ENCODE data around the gene COA6.
"Not testable (repeated sequence)": the region's sequence is repeated elsewhere in the genome, so short reads cannot be mapped to it uniquely, and the experiment has no call there.

COA6 gene

DNA sequence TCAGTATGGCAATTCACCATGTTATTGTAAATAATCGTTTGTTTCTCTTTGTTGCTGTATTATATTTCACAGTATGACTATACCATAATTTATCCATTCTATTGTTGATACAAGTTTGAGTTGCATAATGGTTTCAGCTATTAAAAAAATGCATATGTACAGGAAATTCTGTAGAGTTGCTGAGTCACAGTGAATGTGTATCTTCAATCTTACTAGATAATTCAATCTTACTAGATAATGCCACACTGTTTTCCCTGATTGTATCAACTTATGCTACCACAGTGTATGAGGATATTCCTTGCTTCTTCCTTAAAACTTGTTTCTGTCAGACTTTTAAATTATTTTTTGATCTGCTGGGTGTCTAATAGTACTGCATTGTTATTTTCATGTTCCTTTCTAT lies 3.5 kb upstream of the COA6 start:
- DNase-seq: no peak

GRCh38 chr1:234371414-234371813 lies 1.8 kb upstream of the COA6 start:
- no peak for DNase-seq

DNA sequence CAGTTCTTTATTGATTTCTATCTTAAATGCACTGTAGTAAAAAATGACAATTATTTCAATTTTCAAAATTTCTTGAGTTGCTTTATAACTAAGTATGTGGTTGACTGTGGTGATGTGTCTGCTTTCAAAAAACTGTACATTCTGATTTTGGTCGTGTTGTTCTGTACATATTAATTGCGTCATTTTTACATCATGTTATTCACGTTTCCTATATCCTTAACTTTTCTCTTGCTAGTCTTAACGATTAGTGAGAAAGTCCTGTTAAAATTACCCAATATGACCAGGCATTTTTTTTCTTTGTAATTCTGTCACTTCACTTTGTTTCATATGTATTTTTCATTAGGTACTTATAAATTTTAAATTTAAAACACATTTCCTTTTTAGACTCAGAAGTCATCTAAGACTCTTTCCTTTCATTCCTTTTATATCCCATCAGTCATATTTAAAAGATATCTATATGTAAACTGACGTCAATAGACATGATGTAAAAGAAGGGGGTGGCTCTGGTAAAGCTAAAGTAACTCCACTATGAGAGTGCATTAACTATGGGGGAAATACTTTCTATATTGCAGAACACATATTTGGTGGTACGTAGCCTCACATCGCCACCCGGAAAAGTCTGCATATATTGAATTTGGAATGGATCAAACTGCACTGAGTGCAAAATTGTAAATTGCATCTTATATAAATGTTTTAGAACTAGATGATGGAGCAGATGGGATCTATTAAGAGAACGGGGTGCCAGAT lies 1.1 kb upstream of the COA6 start:
- no peak for DNase-seq

DNA sequence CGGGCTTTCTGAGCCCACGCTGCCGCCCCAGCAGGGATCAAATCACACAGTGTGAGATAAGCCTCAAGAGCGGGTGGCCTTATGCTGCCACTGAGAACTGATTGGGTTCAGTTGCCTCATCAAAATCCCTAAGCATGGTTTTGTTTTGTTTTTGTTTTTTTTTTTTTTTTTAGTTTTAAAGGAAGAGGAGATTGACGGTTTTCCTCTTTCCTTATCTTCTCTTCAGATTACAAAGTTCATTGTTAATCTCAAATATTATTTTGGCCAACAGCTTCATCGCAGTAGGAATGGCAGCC lies 651 bp downstream of the COA6 start:
- no peak for DNase-seq

- no peak for DNase-seq
These were observed 2.4 kb downstream of the COA6 start for GRCh38 chr1:234375672-234376071.

DNA sequence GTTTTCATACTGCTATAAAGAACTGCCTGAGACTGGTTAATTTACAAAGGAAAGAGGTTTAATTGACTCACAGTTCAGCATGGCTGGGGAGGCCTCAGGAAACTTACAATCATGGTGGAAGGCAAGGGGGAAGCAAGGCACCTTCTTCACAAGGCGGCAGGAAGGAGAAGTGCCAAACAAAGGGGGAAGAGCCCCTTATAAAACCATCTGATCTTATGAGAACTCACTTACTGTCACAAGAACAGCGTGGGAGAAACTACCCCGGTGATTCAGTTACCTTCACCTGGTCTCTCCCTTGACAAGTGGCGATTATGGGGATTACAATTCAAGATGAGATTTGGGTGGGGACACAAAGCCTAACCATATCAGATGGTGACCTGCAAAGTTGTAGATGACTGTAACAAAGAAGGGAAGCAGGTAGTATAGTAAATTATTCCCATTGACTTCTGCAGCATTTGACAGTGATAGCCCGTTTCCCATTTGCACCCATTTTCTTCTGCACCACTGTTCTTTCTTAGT lies 6.4 kb downstream of the COA6 start:
- DNase-seq: not testable (repeated sequence)

- DNase-seq: no peak
These were observed 8.7 kb downstream of the COA6 start for GRCh38 chr1:234381699-234382555.

- DNase-seq: no peak
These were observed 12.9 kb downstream of the COA6 start for GRCh38 chr1:234386122-234386521.

DNA sequence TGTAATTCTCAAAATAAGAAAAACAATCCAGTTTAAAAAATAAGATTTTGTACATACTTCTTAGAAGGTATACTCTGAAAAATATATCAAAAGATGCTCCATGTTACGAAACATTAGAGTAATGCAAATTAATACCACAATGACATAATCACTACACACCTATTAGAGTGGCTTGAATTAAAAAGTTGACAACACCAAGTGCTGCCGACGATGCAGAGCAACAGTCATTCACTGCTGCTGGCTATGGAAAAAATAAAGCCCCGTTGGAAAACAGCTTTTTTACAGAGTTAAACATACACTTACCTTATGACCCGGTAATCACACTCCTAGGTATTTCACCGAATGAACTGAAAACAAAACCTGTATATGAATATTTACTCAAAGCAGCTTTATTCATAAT lies 14.8 kb downstream of the COA6 start:
- DNase-seq: no peak

DNA sequence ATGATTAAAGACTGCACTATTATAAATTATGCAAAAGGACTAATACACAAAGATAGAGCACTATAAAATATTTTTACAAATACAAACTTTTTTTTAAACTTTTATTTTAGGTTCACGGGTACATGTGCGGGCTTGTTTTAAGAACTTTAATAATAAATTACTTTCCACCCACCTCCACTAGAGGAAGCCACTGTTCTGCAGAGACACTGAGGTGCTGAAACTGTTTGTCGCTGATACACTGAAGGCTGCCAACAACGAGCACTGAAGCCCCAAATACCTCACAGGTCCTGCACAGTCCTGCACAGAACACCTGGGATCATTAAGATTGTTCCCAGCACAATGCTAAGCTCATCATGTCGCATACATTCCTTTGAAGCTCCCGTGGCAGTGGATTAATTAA lies 19.9 kb downstream of the COA6 start:
- DNase-seq: no peak

DNA sequence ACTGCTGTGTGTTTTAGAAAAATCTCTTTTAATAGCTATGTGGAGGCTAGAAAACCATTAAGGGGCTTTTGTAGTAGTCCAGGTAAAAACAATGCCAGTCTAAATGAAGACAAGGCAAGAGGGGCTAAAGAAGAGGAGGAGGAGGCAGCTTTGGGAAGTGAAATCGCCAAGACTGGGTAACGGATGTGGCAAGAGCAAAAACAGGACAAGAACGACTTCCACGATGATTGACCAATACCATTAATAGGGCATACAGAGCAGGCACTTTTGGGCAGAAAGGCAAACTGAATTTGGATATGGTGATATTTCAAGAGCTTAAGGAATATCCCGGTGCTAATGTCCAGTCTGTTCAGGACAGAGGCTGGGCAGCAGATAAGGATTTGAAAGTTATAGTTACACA lies 22.0 kb downstream of the COA6 start:
- DNase-seq: no peak

- DNase-seq: no peak
These were observed 22.8 kb downstream of the COA6 start for GRCh38 chr1:234396092-234396491.

- DNase-seq: no peak
These were observed 23.6 kb downstream of the COA6 start for GRCh38 chr1:234396871-234397270.

DNA sequence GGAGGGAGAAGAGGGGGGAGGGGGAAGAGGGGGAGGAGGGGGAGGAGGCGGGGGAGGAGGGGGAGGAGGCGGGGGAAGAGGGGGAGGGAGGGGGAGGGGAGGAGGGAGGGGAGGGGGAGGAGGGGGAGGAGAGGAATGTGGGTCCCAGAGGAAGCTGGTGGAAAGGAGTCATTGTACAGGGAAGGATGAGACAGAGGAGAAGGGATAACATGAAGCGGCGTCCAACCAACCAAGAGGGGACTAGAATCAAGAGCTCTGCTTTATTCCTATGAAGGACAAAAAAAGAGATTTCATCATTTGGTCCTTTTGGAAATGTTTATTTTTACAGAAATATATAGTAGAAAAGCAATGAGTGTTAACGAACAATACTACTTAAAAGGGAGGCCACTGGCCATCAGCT lies 24.5 kb downstream of the COA6 start:
- DNase-seq: no peak

GRCh38 chr1:234398849-234399381 lies 25.7 kb downstream of the COA6 start:
- no peak for DNase-seq

- not testable (repeated sequence) for DNase-seq
These were observed 26.3 kb downstream of the COA6 start for GRCh38 chr1:234399515-234399914.

GRCh38 chr1:234400773-234401172 lies 27.5 kb downstream of the COA6 start:
- DNase-seq: no peak

GRCh38 chr1:234401658-234402057 lies 28.4 kb downstream of the COA6 start:
- DNase-seq: no peak

DNA sequence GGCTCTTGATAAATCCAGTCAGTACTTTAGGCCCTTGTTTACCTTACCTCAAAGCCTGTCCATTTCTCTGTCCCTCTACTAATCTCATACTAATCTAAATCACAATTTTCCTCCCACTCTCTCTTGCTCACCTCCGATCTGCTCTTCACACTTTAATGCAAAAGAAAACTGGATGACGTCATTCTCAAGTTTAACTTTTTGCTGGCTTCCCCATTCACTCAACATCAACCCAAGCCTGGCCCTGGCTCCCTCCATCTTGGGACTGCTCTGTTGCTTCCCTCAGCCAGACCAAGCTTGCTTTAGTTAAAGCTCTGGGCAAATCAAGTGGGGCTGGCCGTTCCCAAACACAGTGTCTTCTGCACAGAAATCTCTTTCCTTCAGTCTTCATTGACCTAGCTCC lies 29.7 kb downstream of the COA6 start:
- no peak for DNase-seq

DNA sequence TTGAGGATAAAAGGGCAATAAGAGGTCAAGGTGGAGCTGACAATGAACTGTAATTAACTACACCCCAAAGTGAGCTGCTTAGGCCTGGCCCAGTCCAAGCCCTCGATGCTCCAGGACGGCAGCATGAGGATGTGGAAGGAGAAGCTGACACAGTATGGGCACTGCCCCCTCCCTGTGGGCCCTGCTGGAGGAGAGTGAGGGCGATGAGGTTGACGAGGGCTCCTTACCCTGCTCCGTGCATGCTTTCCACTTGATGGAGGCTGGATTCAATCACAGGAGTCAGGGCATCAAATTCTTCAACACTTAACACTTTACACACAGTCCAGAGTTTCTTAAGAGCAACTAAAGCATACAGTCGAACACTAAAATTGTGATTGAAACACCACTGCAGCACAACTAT lies 32.4 kb downstream of the COA6 start:
- no peak for DNase-seq

DNA sequence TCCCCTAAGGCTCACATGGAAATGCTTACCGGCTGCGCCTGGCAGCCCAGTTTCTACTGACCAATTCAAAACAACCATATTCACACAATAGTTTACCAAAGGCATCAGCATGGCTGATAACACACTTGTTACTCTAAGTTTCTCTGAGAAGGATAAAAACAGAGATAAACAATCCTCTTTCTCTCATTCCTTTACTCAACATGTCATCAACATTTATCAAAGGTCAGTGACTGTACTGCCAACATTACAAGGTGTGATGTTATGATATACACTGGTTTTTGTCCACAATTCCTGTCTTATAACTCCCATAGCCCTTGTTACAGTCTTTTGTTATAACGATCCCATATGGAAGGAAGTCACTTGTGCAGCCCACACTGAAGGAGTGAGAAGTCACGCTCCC lies 33.6 kb downstream of the COA6 start:
- DNase-seq: no peak

- no peak for DNase-seq
These were observed 35.5 kb downstream of the COA6 start for GRCh38 chr1:234408757-234409156.

DNA sequence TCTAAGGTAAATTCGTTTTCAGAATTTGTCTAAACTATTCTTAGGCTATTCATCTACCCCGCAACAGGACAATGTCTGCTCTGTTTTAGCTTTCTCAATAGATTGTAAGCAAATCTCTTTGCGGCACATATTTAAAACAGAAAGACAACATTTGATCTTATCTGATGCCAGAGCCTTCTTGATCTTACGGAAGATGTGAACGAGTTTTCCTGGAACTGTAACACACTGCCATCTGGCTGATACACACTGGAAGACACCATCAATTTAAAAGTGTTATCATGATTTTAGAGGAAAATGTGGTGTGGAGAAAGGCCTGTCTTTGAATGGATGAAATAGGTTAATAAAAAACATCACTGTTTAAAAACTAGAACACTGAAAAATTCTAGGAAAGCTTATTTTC lies 36.1 kb downstream of the COA6 start:
- DNase-seq: no peak

- no peak for DNase-seq
These were observed 39.6 kb downstream of the COA6 start for GRCh38 chr1:234412830-234413229.

Data from C1 segment of cervical spinal cord (tissue), 14 donors.